NCI-H146 treated with DMSO at 0.1 percent for 48 hours (cell line): ENCODE measurements around the gene ABHD18.
"Not testable (repeated sequence)": the region's sequence is repeated elsewhere in the genome, so short reads cannot be mapped to it uniquely, and the experiment has no call there.

Source experiments
- DNase-seq: peaks from one replicate; lab custom pipeline; 2025; ENCODE audit not compliant: unreplicated experiment; lab: John Stamatoyannopoulos, UW

The ABHD18 gene

DNA sequence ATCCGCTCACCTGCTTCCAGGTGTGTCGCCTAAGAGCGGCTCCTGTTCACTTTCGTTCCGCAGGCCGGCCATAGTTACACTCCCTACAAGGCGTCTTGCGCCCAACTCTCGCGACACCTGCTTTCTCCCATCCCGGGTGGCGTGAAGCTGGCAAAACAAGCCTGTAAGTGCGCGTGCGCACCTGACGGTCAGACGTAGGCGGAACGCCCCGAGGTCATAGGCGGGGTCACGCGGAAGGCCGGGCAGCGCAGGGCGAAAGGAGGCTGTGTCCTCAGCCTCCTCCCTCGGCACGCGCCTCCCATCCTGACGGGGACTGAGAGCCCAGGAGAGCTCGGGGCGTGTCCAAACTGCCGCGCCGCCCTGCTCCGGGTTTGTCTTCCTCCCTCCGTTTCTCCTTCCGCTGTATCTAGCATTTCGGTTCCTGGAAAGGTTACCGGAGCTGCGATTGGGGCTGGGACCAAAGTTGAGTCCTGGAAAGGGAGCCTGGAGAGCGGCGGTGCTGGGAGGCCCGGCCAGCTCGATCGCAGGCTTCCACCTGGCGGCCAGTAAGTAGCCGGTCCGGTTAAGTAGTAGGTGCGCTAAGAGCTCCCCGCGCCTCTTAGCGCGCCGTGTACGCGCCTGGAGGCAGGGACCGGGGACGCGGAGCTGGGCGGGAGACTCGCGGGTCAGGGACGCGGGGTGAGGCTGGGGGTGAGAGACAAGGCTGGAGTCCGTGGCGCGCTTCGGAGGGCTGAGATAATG, at the start of gene ABHD18, which contains the start of gene MFSD8:
ABHD18 (plus strand) TSS at position 345 of the 741 bp plus-strand sequence. CDS start 17,550 bp downstream, outside the sequence.
MFSD8 (minus strand) TSS at position 112 of the 741 bp plus-strand sequence; CDS start at position 72, 40 bp downstream.
- DNase-seq: peak; percentile 88

DNA sequence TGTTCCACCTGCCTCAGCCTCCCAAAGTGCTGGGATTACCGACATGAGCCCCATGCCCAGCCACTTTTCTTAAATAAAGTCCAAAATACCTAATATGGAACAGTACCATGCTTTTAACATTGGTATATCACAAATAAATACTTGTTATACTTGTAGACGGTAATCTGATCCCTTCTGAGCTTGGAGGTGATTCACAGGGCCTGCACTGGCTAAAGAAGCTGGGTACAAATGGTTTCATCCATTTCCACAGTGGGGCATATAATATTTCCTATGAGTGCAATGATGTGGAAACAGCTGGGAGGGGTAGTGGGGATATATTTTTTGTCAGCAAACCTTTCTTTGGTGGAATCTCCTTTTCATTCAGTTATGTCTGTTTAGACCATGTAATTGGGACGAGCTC, 48.7 kb upstream of the ABHD18 start:
- no peak for DNase-seq

DNA sequence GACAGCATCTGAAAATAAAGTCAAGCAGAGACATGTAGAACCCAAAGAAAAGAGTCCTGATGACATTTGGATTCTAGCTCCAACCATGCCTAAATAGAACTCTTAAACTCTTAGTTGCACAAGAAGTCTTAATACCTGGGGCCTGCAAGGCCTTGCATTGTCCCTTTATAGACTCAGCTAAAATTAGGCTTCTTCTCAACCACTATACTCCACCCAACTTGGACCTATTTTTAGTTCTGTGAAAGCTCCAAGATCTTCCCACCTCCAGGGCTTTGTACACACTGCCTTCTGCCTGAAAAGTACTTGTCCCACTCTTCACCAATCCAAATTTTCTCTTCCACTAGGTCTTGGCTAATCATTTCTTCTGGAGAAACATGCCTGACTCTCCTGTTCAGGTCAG, 48.1 kb upstream of the ABHD18 start:
- DNase-seq: no peak

GRCh38 chr4:127920521-127920920, 44.7 kb upstream of the ABHD18 start:
- no peak for DNase-seq

- no peak for DNase-seq
These were observed 43.0 kb upstream of the ABHD18 start for GRCh38 chr4:127922226-127922625.

DNA sequence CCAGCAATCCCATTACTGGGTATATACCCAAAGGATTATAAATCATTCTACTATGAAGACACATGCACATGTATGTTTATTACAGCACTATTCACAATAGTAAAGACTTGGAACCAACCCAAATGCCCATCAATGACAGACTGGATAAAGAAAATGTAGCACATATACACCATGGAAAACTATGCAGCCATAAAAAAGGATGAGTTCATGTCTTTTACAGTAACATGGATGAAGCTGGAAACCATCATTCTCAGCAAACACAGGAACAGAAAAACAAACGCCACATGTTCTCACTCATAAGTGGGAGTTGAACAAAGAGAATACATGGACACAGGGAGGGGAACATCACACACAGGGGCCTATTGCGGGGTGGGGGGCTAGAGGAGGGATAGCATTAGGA, 39.5 kb upstream of the ABHD18 start:
- DNase-seq: not testable (repeated sequence)

DNA sequence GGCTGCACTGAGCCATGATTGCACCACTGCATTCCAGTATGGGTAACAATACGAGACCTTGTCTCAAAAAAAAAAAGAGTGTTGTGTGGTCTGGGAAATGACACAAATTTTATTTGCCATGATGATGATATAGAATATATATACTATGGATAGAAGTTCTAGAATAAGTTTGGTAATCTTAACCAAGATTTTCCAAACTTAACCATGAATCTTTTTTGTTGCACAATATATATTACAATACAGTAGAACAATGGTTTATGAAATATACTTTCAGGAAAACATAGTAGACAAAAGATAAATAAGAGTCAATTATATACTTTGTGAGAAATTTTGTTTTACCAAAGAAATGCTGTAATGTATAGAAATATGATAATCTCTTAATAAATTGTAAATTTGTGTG, 35.0 kb upstream of the ABHD18 start:
- no peak for DNase-seq

DNA sequence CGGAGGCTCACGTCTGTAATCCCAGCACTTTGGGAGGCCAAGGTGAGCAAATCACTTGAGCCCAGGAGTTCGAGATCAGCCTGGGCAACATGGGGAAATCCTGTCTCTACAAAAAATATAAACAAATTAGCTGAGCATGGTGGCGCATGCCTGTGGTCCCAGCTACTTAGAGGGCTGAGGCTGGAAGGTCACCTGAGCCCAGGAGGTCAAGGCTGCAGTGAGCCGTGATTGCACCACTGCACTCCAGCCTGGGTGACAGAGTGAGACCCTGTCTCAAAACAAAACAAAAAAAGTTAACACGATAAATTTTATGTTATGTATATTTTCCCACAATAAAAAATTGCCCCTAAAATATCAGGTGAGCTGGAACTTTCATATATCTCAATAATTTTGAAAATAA, 33.4 kb upstream of the ABHD18 start:
- DNase-seq: not testable (repeated sequence)

GRCh38 chr4:127936974-127937373, 28.2 kb upstream of the ABHD18 start:
- DNase-seq: no peak

- DNase-seq: no peak
These were observed 8.1 kb upstream of the ABHD18 start for GRCh38 chr4:127957105-127957504.

DNA sequence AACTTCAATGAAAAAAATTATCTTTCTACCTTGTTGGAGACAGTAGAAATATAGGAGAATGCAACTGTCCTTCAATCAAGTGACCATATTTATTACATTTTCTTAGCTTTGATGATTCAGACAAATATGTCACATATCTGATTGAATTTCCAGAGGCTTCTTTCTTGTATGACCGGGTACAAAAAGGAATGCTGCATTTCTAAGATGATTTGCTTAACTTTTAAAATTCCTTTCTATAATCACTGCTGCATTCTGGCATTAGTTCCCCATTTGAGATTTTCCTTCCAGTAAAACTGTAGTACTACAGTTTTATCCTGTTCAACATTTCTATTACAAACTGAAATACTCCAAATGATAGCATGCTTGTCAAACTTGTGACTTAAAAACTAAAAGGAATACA, 5.4 kb upstream of the ABHD18 start:
- no peak for DNase-seq

DNA sequence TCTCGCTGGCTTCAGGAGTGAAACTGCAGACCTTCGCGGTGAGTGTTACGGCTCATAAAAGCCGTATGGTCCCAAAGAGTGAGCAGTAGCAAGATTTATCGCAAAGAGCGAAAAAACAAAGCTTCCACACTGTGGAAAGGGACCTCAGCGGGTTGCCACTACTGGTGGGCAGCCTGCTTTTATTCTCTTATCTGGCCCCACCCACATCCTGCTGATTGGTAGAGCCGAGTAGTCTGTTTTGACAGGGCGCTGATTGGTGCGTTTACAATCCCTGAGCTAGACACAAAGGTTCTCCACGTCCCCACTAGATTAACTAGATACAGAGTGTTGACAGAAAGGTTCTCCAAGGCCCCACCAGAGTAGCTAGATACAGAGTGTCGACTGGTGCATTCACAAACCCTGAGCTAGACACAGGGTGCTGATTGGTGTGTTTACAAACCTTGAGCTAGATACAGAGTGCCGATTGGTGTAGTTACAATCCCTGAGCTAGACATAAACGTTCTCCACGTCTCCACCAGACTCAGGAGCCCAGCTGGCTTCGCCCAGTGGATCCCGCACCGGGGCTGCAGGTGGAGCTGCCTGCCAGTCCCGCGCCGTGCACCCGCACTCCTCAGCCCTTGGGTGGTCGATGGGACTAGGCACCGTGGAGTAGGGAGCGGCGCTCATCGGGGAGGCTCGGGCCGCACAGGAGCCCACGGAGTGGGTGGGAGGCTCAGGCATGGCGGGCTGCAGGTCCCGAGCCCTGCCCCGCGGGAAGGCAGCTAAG, 1.4 kb upstream of the ABHD18 start:
- not testable (repeated sequence) for DNase-seq

DNA sequence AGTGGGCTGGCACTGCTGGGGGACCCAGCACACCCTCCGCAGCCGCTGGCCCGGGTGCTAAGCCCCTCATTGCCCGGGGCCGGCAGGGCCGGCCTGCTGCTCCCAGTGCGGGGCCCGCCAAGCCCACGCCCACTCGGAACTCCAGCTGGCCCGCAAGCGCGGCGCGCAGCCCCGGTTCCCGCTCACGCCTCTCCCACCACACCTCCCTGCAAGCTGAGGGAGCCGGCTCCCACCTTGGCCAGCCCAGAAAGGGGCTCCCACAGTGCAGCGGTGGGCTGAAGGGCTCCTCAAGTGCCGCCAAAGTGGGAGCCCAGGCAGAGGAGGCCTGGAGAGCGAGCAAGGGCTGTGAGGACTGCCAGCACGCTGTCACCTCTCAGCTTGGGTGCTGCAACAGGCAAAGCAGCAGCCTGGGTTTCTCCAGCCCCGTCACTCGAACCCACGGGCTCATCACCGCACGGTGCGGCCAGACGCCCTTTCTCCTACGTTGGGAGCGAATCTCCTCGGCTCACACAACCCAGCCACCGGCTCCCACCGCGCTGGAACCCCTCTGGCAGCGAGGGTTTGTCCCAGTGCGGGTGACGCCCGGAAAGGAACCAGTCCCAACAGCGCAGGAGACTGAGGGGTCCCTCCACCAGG, 662 bp upstream of the ABHD18 start:
- DNase-seq: not testable (repeated sequence)

- DNase-seq: peak; percentile 37
These were observed 583 bp downstream of the ABHD18 start for GRCh38 chr4:127965803-127966175.

- no peak for DNase-seq
These were observed 2.1 kb downstream of the ABHD18 start for GRCh38 chr4:127967141-127967775.

DNA sequence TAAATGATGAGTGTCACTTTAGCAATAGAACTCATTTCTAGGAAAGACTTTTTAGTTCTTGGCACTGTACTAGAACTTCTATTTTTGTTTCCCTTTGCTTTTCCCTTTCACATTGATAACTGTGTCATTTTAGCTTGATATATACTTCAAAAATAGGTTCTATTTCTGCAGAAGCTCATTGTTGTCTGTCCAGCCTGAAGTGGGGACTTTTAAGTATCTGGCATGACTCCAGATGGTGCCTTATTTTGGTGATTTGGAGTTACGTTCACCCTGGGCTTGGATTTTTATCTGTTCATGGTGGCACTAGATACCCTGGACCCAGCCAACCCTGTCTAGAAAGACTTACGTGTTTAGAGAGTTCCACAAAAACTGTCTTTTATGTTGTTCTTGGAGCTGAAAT, 3.4 kb downstream of the ABHD18 start:
- DNase-seq: no peak

DNA sequence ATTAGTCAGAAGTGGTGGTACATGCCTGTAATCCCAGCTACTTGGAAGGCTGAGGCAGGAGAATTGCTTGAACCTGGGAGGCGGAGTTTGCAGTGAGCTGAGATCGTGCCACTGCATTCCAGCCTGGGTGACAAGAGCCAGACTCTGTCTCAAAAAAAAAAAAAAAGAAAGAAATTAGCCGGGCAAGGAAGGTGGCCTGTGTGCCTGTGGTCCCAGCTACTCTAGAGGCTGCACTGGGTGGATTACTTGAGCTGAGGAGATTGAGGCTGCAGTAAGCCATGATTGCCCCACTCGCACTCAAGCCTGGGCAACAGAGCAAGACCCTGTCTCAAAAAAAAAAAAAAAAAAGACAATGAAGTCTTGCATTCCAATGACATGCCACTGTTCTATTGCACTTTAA, 5.7 kb downstream of the ABHD18 start:
- not testable (repeated sequence) for DNase-seq

- no peak for DNase-seq
These were observed 10.0 kb downstream of the ABHD18 start for GRCh38 chr4:127975121-127975770.

- DNase-seq: no peak
These were observed 13.7 kb downstream of the ABHD18 start for GRCh38 chr4:127978930-127979329.

DNA sequence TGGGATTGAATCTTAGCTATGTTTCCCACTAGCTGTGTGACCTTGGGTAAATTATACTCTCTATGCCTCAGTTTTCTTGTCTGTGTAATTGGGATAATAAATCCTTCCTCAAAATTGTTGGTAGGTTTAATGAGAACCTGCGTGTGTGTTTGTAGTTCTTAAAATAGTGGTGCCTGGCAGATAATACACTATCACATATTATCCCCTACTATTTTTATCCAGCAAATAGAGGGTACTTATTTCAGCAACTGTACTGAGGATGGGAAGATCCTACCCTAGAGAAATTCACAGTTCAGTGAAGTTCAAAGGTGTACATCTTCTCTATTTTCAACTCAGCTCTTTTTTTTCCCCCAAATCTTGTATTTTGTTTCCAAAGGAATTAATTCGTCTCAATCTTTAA, 17.2 kb downstream of the ABHD18 start:
- DNase-seq: no peak

- DNase-seq: no peak
These were observed 20.8 kb downstream of the ABHD18 start for GRCh38 chr4:127985989-127986388.
